ENCODE data around the gene TBC1D13. TPM values are rescaled to one million over a fixed set of nuclear protein-coding genes. Genes with fewer than 3 reads are reported as not detected.

The TBC1D13 gene
- total and polyA plus RNA-seq, 9 of the 15 experiments (the other 6 are each of a cell fraction or from before 2014, with no cell fraction given): 2.3 to 28.7 (median 11.4) TPM

DNA sequence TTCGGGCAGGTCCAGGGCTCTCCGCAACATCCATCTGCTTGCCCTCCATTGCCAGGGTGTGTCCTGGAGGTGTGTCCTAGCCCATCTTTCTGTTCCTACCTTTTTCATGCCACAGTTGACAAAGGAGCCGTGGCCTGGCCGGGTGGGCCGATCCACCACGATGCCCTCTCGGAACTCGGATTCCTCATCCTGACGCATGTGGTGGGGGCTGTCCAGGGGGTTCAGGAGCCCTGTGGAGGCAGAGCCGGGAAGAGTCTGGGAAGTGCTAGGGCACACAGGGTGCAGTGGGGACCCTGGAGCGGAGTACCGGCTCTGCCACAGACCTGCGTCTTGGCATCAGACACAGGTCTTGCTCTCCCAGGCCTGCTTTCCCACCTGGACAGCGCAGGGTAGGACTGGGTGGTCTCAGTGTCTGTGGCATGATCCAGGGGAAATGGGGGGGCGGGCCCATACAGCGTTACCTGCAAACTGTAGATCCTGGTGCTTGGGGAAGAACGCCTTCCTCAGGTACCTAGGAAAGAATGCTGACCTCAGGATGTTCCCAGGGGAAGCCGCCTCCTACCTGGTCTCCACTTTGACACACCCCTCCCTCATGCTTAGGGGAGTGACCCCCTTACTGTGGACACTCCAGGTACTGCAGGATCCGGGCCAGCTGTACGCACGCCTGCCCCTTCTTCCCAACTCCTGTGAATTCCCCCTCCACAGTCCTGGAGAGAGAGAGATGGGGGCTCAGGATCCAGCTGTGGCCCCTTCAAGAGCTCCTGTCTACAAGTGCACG, 39.1 kb downstream of the TBC1D13 start:
- Histone ChIP-seq H3K27ac (ENCODE audit: extremely low read depth, low read depth, low read length) (no peak overlapping the region), H3K4me3 (no peak overlapping the region), H3K79me2 (ENCODE audit: control insufficient read depth, insufficient read depth, low read length) (peaks cover 17% of the 10 kb centered on the region), H3K27me3 (ENCODE audit: control insufficient read depth in 2 of 2, insufficient read depth in 2 of 2, low read length in 2 of 2) (no peaks in the 10 kb centered on the region), H3K9ac (ENCODE audit: insufficient read depth in 1 of 2, low read depth in 2 of 2, low read length in 2 of 2) (no peak overlapping the region), H2AFZ (ENCODE audit: low read depth, low read length) (no peak overlapping the region), H3K9me3 (replicated peaks; ENCODE audit: control insufficient read depth, insufficient read depth, low read depth, low read length) (no peaks in the 10 kb centered on the region), H3K4me1 (replicated peaks in 1 of 2; ENCODE audit: control insufficient read depth in 2 of 2, insufficient read depth in 2 of 2, low read length in 2 of 2) (peaks cover 5 to 54% of the 10 kb centered on the region in 2 experiments; a peak in 4 of 5 replicates), H3K36me3 (ENCODE audit: control insufficient read depth, insufficient read depth, low read length) (peaks cover 77% of the 10 kb centered on the region), H3K4me2 (ENCODE audit: insufficient read depth, low read length) (no peak overlapping the region), H3K9me1 (ENCODE audit: control insufficient read depth, insufficient read depth, low read length) (no peaks in the 10 kb centered on the region), H4K20me1 (replicated peaks; ENCODE audit: control insufficient read depth, insufficient read depth, low read length) (0 out of 2 replicates have a peak, but pooled peaks cover 4% of the 10 kb centered on the region)
- ATAC-seq (no peak), FAIRE-seq (no peak), DNase-seq (ENCODE audit: extremely low read depth in 1 of 4, low spot score in 3 of 4) (peak in 2 of 4 experiments; percentile 56 to 57)
- in situ Hi-C loops (cut with MboI) (no loop called here), intact Hi-C loops (cut with micrococcal nuclease) (no loop called here)
- POLR2A ChIA-PET: interaction anchor here (0.6 to 1.8 kb wide), 2 partner anchors 8 to 129 kb away, joined by 3 to 6 read pairs; partner anchors contain the start of gene ENDOG
- WGBS (ENCODE audit: insufficient coverage, low coverage, missing lambda C conversion rate): 96% methylated on average over 20 of the region's 22 CpGs
- no TSS peak for BruUV-seq (replicated peaks)
- CTCF ChIA-PET (ENCODE audit: low intra/inter-chr PET ratio): no interaction called here
- TF ChIP-seq POLR2G (IDR thresholded peaks at IDR 0.05; ENCODE audit: low read depth, low read length) (peak; percentile 56), RBFOX2 (IDR thresholded peaks at IDR 0.05; ENCODE audit: low read depth, low read length) (peak; percentile 37), ZFX (CRISPR knock-in tag; IDR thresholded peaks at IDR 0.05) (no peak)
- TF ChIP-seq, protein P1, sequence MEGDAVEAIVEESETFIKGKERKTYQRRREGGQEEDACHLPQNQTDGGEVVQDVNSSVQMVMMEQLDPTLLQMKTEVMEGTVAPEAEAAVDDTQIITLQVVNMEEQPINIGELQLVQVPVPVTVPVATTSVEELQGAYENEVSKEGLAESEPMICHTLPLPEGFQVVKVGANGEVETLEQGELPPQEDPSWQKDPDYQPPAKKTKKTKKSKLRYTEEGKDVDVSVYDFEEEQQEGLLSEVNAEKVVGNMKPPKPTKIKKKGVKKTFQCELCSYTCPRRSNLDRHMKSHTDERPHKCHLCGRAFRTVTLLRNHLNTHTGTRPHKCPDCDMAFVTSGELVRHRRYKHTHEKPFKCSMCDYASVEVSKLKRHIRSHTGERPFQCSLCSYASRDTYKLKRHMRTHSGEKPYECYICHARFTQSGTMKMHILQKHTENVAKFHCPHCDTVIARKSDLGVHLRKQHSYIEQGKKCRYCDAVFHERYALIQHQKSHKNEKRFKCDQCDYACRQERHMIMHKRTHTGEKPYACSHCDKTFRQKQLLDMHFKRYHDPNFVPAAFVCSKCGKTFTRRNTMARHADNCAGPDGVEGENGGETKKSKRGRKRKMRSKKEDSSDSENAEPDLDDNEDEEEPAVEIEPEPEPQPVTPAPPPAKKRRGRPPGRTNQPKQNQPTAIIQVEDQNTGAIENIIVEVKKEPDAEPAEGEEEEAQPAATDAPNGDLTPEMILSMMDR (IDR thresholded peaks at IDR 0.05 in 2 of 3, conservative IDR thresholded peaks at IDR 0.05 in 1 of 3; ENCODE audit: insufficient read depth in 2 of 3, low read depth in 1 of 3, low read length in 3 of 3): 0 out of 6 replicates have a peak, but pooled peaks of 1 of the 3 experiments have one; percentile 27
